ENCODE measurements around the gene PROK1.

The PROK1 gene

DNA sequence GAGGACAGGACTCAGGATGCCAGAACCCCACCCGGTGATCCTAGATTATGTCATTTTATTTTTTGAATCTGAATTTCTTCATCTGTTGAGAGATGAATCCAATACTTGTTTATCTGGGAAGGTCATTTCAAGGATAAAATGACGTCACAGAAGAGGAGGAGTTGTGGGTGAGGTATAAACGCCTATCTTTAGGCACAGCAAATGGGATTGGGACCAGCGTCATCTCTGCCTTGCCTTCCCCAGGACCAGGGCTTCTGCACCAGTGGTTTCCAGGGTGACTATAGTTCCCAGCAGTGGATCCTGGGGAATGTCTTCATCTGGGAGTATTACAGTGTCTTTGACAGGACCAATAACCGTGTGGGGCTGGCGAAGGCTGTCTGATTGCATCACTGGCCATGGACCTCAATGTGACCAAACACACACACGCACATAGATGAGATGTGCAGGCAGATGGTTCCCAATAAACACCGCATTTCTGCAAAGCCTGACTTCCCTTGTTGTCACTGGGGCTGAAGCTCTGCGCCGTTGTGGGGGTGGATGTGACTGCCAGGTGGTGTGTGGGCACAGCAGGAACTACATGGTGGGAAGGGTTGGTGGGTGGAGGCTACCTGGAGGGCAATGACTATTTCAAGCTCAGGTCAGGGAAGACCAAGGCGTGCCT lies 40.0 kb downstream of the PROK1 start:
- no peak for DNase-seq

DNA sequence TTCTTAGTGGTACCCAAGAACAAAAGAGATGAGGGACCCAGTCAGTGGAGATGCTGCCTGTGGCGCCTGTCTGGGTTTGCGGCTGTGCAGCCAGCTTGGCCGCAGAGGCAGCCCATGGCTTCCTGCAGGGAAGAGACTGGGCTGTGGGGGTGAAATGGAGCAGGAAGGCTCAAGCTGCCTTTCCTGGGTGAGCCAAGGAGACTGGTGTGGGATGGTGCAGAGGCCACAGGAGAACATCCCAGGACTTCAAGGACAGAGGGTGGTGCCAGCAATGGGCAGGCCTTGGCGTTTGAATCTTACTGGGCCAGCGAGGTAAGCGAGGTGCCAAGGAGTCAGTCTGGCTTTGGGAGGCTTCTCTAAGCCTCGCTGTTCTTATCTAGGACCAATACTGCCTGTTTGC lies 41.6 kb downstream of the PROK1 start:
- no peak for DNase-seq

GRCh38 chr1:110493059-110493699 lies 42.2 kb downstream of the PROK1 start:
- no peak for DNase-seq

- DNase-seq = no peak
Observed at GRCh38 chr1:110494036-110494435, 43.1 kb downstream of the PROK1 start.

DNA sequence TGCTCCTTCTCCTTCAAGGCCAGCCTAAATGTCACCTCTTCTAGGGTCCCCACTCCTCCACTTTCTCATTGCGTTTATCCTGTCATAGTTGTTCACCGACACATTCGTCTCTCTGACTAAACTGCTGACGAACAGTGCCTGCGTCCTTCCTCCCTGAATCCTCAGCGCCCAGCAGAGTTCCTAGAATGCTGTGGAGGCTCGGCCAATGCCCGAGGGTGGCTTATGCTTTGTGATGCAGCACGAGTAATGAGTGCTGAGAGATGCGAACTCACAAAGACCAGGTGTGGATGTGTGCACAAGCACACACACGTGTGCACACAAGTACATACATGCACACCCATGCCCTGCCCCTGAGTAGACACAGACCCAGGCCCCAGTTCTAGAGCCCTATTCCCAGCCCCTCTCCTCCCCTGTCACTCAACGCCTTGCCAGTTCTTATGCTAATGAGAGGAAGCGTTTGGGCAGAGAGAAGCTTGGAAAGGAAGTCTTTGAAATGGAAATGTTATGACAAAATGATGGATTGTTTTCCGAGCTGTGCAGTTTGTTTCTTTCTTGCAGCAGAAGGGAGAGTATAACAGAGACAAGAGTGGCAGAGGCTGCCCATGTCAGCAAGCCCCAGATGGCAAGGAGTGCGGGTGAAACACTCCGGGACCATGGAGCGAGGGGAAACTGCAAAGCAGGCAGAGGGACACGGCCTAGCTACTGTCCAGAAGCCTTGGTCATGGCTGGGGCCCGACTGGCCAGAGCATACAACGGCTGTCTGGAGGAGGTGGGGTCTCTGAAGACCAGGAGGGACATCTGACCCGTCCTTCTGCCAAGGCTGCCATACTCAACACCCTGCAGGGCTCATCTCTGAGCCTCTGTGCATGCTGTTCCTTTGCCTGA lies 43.8 kb downstream of the PROK1 start:
- no peak for DNase-seq

GRCh38 chr1:110495926-110496600 lies 45.1 kb downstream of the PROK1 start:
- DNase-seq = peak; percentile 83

DNA sequence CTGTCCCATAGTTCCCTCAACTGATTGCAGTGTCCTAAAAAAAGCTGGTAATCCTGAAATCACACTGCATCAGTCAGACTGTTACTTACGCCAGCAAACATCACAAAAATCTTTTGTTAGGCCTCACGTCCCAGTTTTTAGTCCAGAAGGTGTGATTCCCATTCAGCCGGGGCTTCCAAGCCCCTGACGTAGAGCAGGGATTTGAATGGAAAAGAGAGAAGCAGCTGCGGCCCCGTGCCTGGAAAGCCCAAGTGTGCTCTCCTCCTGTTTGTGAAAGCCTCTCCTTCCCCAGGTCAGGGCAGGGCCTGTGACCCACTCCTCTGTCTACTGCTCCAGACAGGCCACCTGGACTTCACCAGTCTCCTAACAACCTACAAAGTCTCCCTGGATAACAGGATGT lies 47.3 kb downstream of the PROK1 start:
- no peak for DNase-seq

- no peak for DNase-seq
Observed at GRCh38 chr1:110501488-110502132, 50.7 kb downstream of the PROK1 start.

GRCh38 chr1:110502402-110503151 lies 51.6 kb downstream of the PROK1 start:
- no peak for DNase-seq

GRCh38 chr1:110503471-110503870 lies 52.5 kb downstream of the PROK1 start:
- no peak for DNase-seq

GRCh38 chr1:110504226-110504625 lies 53.3 kb downstream of the PROK1 start:
- no peak for DNase-seq

DNA sequence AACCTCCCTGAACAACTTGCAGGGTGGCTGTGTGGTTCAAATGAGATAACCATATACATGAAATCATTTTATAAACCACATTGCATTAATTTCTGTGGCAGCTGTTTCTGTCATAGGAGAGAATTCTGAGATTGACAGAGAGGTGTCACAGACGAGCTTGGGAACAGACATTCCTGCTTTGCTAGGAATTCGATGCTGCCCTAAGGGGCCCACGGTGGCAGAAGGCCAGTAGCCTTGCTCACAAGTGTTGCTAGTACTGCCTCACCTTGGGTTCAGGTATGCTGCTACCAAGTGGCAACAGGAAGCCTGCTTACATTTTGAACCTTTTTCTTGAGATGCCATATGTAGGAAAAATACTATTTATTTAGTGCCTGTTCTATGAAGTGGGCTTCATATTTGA lies 54.6 kb downstream of the PROK1 start:
- no peak for DNase-seq

DNA sequence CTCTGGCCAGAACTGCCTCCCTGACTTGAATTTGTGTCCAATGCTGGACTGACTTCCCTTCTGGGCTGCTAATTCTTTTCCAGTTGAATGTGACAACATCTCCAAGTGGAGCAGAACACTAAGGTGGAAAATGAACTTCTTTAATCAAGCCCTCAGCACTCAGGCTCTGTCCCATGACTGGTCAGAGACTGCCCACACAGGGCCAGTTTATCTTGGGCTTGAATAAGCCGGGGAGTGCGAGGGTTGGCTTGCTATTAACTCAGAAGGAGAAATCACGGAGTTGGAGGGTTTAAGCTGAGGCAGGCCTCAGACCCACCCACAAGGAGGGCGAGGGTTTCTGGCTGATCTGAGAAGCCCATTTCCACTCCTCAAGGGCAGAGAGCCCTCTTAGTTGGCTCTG lies 55.6 kb downstream of the PROK1 start:
- no peak for DNase-seq

Measured in CD4-positive, alpha-beta T cell treated with Interleukin-17A for 4 hours (primary cell).